GM21390 (cell line): ENCODE measurements around the gene RAPGEF4.

ENCODE experiments used
- ATAC-seq: cut with Tn5 transposase; IDR thresholded peaks from one replicate; pipeline ENCODE4 v1.9.1; 2021; ENCODE audit not compliant: unreplicated experiment

RAPGEF4 gene

GRCh38 chr2:173054466-173054865, 318.8 kb downstream of the RAPGEF4 start:
- no peak for ATAC-seq

GRCh38 chr2:173056705-173057364, 321.2 kb downstream of the RAPGEF4 start:
- no peak for ATAC-seq

GRCh38 chr2:173058097-173058496, 322.5 kb downstream of the RAPGEF4 start:
- ATAC-seq = no peak

GRCh38 chr2:173058673-173059072, 323.0 kb downstream of the RAPGEF4 start:
- ATAC-seq = no peak

- ATAC-seq = no peak
Measured at GRCh38 chr2:173059292-173059691, 323.6 kb downstream of the RAPGEF4 start.

GRCh38 chr2:173059971-173060461, 324.4 kb downstream of the RAPGEF4 start:
- ATAC-seq = no peak

- no peak for ATAC-seq
Measured at GRCh38 chr2:173062801-173063200, 327.2 kb downstream of the RAPGEF4 start.

- ATAC-seq = no peak
Measured at GRCh38 chr2:173064151-173064805, 328.6 kb downstream of the RAPGEF4 start.

GRCh38 chr2:173066887-173067676, 331.4 kb downstream of the RAPGEF4 start:
- no peak for ATAC-seq

- ATAC-seq = no peak
Measured at GRCh38 chr2:173075056-173075780, 339.6 kb downstream of the RAPGEF4 start.

GRCh38 chr2:173075781-173076580, 340.3 kb downstream of the RAPGEF4 start, which contains the start of gene MAP3K20:
Gene MAP3K20 (plus strand): TSS chr2:173075846. CDS start chr2:173091032, 15,186 bp downstream.
- peak; percentile 59 for ATAC-seq

GRCh38 chr2:173076581-173077345, 341.1 kb downstream of the RAPGEF4 start:
- peak; percentile 34 for ATAC-seq

GRCh38 chr2:173077506-173078177, 342.0 kb downstream of the RAPGEF4 start:
- no peak for ATAC-seq

- no peak for ATAC-seq
Measured at GRCh38 chr2:173079141-173079540, 343.5 kb downstream of the RAPGEF4 start.

GRCh38 chr2:173079973-173080860, 344.6 kb downstream of the RAPGEF4 start:
- ATAC-seq = no peak

- ATAC-seq = no peak
Measured at GRCh38 chr2:173086518-173087213, 351.0 kb downstream of the RAPGEF4 start.

GRCh38 chr2:173087214-173087581, 351.6 kb downstream of the RAPGEF4 start:
- no peak for ATAC-seq
